GM12864 (cell line): ENCODE data around the gene TAOK2.
A peak's percentile ranks its signal among the peaks of the same experiment; 100 is the strongest.
"Not testable (repeated sequence)": the region's sequence is repeated elsewhere in the genome, so short reads cannot be mapped to it uniquely, and the experiment has no call there.

ENCODE experiments used
- DNase-seq: peaks from one replicate; pipeline ENCODE4 v3.0.0-alpha.2; 2011; ENCODE audit warnings: low read depth
- H3K4me3 ChIP-seq: 2 replicates; pipeline ENCODE4 v1.5.1; 2011; ENCODE audit warnings: mild to moderate bottlenecking, low read depth, low read length, control low read depth
- TF ChIP-seq, protein P1 (sequence below): IDR thresholded peaks from 2 replicates; pipeline ENCODE4 v1.5.1; 2011; ENCODE audit warnings: low read depth, mild to moderate bottlenecking, moderate library complexity, low read length, control low read depth, inconsistent platforms; ENCODE audit errors: missing control alignments

TAOK2 gene

GRCh38 chr16:29959293-29959692 is 14.4 kb upstream of the TAOK2 start:
- H3K4me3 ChIP-seq, result no peak overlapping the region
- DNase-seq, result no peak
- TF ChIP-seq, protein P1, sequence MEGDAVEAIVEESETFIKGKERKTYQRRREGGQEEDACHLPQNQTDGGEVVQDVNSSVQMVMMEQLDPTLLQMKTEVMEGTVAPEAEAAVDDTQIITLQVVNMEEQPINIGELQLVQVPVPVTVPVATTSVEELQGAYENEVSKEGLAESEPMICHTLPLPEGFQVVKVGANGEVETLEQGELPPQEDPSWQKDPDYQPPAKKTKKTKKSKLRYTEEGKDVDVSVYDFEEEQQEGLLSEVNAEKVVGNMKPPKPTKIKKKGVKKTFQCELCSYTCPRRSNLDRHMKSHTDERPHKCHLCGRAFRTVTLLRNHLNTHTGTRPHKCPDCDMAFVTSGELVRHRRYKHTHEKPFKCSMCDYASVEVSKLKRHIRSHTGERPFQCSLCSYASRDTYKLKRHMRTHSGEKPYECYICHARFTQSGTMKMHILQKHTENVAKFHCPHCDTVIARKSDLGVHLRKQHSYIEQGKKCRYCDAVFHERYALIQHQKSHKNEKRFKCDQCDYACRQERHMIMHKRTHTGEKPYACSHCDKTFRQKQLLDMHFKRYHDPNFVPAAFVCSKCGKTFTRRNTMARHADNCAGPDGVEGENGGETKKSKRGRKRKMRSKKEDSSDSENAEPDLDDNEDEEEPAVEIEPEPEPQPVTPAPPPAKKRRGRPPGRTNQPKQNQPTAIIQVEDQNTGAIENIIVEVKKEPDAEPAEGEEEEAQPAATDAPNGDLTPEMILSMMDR, result no peak

- DNase-seq, H3K4me3 ChIP-seq: not testable (repeated sequence)
Measured at GRCh38 chr16:29959821-29960220, 13.8 kb upstream of the TAOK2 start.

- TF ChIP-seq, protein P1, result no peak
- DNase-seq, result no peak
- H3K4me3 ChIP-seq, result peak overlapping the region; percentile 78
Measured at GRCh38 chr16:29961127-29961478, 12.6 kb upstream of the TAOK2 start.

DNA sequence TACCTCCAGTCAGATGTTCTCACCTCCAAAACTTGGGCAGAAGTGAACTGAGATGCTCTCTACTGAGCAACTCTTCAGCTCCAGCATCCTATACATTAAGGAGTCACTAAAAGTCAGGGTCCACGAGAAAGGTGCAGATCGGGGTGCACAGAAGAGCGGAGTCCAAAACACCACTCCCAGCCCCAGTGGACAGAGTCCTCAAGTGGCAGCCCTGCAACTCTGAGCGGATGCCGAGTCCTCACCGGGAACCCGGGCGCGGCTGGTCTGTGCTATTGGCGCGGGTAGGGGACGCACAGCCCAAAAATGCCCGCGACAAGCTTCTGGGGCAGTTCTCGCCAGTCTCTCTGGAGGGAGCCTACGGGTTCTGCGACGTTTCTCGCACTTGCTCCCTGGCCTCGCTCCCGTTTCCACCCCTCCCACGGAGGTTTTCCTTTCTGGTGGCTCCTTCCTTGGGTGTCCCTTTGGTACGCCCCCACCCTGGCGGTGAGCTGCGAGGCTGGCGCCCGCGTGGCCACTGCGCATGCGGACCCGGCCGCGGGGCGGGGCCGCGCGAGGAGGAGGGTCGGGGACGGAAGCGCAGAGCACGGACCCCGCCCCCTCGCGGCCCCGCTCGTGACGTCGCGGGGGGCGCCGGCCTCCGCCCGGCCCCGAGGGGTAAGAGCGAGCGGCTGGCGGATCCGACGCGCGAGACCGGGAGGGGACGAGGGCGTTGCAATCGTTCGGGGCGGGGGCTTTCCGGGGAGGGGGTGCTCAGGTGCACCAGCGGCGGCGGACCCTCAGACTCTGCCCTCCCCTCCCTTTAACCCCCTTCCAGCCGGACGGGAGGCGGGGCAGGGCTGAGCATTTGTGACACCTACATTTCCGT is 12.0 kb upstream of the TAOK2 start, which contains the start of gene TMEM219:
TSS of gene TMEM219 (plus strand) at position 601 of the 865 bp plus-strand sequence. CDS start 1,065 bp downstream, outside the sequence.
- TF ChIP-seq, protein P1, result peak; percentile 47
- peak; percentile 50 for DNase-seq
- peak within 1 kb of the TSS; percentile 78 for H3K4me3 ChIP-seq

DNA sequence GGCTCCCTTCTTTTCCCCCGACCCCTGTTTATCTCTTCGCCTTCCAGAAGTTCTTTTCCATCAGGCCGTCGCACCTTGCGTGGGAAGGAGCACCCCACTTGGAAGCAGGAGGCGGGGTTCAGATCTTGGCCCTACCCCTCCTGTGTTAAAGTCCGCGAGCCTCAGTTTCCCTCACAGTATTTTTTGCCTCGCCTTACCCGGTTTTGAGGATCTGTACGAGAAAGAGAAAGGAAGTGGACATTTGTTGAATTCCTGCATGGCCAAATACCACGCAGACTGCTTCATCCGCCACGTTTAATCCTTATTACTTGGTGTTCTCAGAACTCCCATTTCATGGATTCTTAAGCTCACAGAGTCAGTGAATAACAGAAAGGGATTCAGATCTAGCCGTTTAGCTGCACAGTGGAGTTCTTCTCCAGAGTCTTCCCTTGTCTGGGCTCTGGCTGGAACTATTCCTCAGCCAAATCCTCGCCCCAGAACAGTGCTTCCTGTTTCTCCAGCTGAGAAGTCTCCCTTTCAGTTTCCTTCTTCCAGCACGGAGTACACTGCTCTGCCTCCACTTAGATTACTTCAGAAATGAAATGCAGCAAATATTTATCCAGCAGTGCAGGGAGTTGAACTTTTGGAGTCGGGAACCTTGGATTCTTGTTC is 11.2 kb upstream of the TAOK2 start:
- H3K4me3 ChIP-seq, result peak overlapping the region; percentile 78
- DNase-seq, result no peak
- TF ChIP-seq, protein P1, result no peak

DNA sequence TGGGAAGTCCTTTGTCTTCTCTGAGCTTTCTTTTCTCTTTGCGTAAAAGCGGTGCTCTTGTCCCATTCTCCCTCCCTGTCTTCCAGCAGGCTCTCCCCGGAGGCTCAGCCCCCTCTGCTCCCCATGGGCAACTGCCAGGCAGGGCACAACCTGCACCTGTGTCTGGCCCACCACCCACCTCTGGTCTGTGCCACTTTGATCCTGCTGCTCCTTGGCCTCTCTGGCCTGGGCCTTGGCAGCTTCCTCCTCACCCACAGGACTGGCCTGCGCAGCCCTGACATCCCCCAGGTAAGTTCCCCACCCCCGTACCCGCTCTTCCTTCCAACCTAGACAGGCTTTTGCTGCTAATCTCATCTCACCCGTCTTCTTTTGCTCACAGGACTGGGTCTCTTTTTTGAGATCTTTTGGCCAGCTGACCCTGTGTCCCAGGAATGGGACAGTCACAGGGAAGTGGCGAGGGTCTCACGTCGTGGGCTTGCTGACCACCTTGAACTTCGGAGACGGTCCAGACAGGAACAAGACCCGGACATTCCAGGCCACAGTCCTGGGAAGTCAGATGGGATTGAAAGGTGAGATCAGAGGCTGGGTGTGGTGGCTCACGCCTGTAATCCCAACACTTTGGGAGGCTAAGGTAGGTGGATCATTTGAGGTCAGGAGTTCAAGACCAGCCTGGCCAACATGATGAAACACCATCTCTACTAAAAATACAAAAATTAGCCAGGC is 10.5 kb upstream of the TAOK2 start:
- TF ChIP-seq, protein P1, result no peak
- H3K4me3 ChIP-seq, result peak overlapping the region; percentile 78; the same call in 1 of the 2 replicates
- no peak for DNase-seq

- TF ChIP-seq, protein P1, result no peak
- H3K4me3 ChIP-seq, result no peak overlapping the region
- DNase-seq, result no peak
Measured at GRCh38 chr16:29968205-29968604, 5.5 kb upstream of the TAOK2 start.
